HCT116 (cell line): Measurements from ENCODE around the gene SEMA3G. TPM values are rescaled to one million over a fixed set of nuclear protein-coding genes. Genes with fewer than 3 reads are reported as not detected.

Experiments
- ATAC-seq: fragments of 200-7000 bp; cut with Tn5 transposase; 2 replicates; pipeline ENCODE4 v1.9.1; 2020; ENCODE audit warnings: mild to moderate bottlenecking, moderate library complexity
- BruUV-seq: library from RNA; stranded (reverse); fragments of 400-500 nt; replicated peaks from 2 replicates; lab custom pipeline; 2021; lab: Mats Ljungman, UMichigan
- CTCF ChIA-PET: fragments of 300-600 bp; sonication (Branson Sonifier 250); formaldehyde crosslinking; loops from one replicate; lab custom pipeline; 2021; ENCODE audit warnings: antibody characterized with exemption; lab: Charles Lee
- POLR2A ChIA-PET: fragments of 300-600, 350-600 bp; sonication (Branson Sonifier 250); formaldehyde crosslinking; loops from one replicate; lab custom pipeline; 2021; ENCODE audit warnings: antibody characterized with exemption; lab: Charles Lee
- RAD21 ChIA-PET, 2 experiments: fragments of 300-600 bp; sonication (Branson Sonifier 250); formaldehyde crosslinking; loops; one replicate each; lab custom pipeline; 2023; ENCODE audit warnings: low total read pairs in 2 of 2; ENCODE audit not compliant: uncharacterized antibody in 2 of 2, unreplicated experiment in 2 of 2, low non-redundant PET in 1 of 2; lab: Charles Lee
- DNase-seq: peaks from one replicate; pipeline ENCODE4 v3.0.0-alpha.2; 2010; ENCODE audit warnings: low read depth, low spot score
- H2AFZ ChIP-seq: fragments of 200-600 bp; shearing (Covaris generic), sonication (generic); 2 replicates; pipeline ENCODE4 v1.6.1; 2017; ENCODE audit warnings: low read depth, mixed run types, mixed read lengths, antibody characterized with exemption, low read length; ENCODE audit not compliant: poor library complexity, severe bottlenecking
- H3K27ac ChIP-seq: 2 replicates; pipeline ENCODE4 v1.5.1; 2012; ENCODE audit warnings: low read depth, low read length
- H3K27me3 ChIP-seq: fragments of 200-600 bp; sonication (generic); 2 replicates; pipeline ENCODE4 v1.6.1; 2016; ENCODE audit warnings: mixed run types, low read length, mixed read lengths; ENCODE audit not compliant: insufficient read depth
- H3K36me3 ChIP-seq, 2 experiments: fragments of 200-500 bp in 1 of 2; fragments of 200-600 bp in 1 of 2; sonication (Bioruptor generic) in 1 of 2; sonication (generic) in 1 of 2; 2 replicates each; pipeline versions ENCODE4 v1.5.1 to v1.6.1; 2014 to 2016; ENCODE audit warnings: low read length in 2 of 2, inconsistent platforms in 1 of 2, mixed read lengths in 1 of 2, mixed run types in 1 of 2; ENCODE audit not compliant: insufficient read depth in 2 of 2, control insufficient read depth in 1 of 2
- H3K4me1 ChIP-seq, 2 experiments: fragments of 200-600 bp in 1 of 2; sonication (generic) in 1 of 2; 2 replicates each; pipeline versions ENCODE4 v1.5.1 to v1.6.1; 2012 to 2017; ENCODE audit warnings: low read length in 2 of 2, inconsistent platforms in 1 of 2, mild to moderate bottlenecking in 1 of 2, mixed read lengths in 1 of 2, mixed run types in 1 of 2, moderate library complexity in 1 of 2; ENCODE audit not compliant: insufficient read depth in 2 of 2, control insufficient read depth in 1 of 2
- H3K4me2 ChIP-seq: fragments of 200-600 bp; sonication (generic); 2 replicates; pipeline ENCODE4 v1.6.1; 2017; ENCODE audit warnings: mixed run types, low read length, mixed read lengths
- H3K4me3 ChIP-seq, 2 experiments: fragments of 200-600 bp in 1 of 2; sonication (generic) in 1 of 2; replicated peaks in 1 of 2; 2 replicates each; pipeline ENCODE4 v1.5.1; 2011 to 2016; ENCODE audit warnings: low read length in 2 of 2, control low read depth in 1 of 2, low read depth in 1 of 2, mild to moderate bottlenecking in 1 of 2, mixed read lengths in 1 of 2, mixed run types in 1 of 2
- H3K79me2 ChIP-seq: fragments of 200-600 bp; sonication (generic); 2 replicates; pipeline ENCODE4 v1.6.1; 2017; ENCODE audit warnings: mild to moderate bottlenecking, mixed run types, low read length, moderate library complexity, mixed read lengths; ENCODE audit not compliant: insufficient read depth
- H3K9ac ChIP-seq: fragments of 200-600 bp; sonication (generic); 2 replicates; pipeline ENCODE4 v1.6.1; 2016; ENCODE audit warnings: low read length, mixed read lengths
- H3K9me2 ChIP-seq: fragments of 200-600 bp; sonication (generic), shearing (Covaris generic); 2 replicates; pipeline ENCODE4 v1.6.1; 2017; ENCODE audit warnings: mixed run types, mild to moderate bottlenecking, moderate library complexity; ENCODE audit not compliant: insufficient read depth
- H3K9me3 ChIP-seq, 2 experiments: fragments of 200-500 bp in 1 of 2; fragments of 200-600 bp in 1 of 2; sonication (Bioruptor generic) in 1 of 2; sonication (generic) in 1 of 2; 2 replicates each; pipeline ENCODE4 v1.6.1; 2014 to 2017; ENCODE audit warnings: low read length in 2 of 2, mixed read lengths in 2 of 2, inconsistent platforms in 1 of 2, low read depth in 1 of 2, mild to moderate bottlenecking in 1 of 2, mixed run types in 1 of 2, moderate library complexity in 1 of 2; ENCODE audit not compliant: control insufficient read depth in 1 of 2, insufficient read depth in 1 of 2
- H4K20me1 ChIP-seq: fragments of 200-600 bp; sonication (generic), shearing (Covaris generic); 2 replicates; pipeline ENCODE4 v1.6.1; 2017; ENCODE audit warnings: mixed run types, mild to moderate bottlenecking, moderate library complexity; ENCODE audit not compliant: insufficient read depth
- ELF1 ChIP-seq: IDR thresholded peaks from 2 replicates; pipeline ENCODE4 v1.6.1; 2012; ENCODE audit warnings: low read depth, borderline replicate concordance
- EZH2 ChIP-seq: fragments of 200-600 bp; sonication (generic); IDR thresholded peaks from 2 replicates; pipeline ENCODE4 v1.6.1; 2017; ENCODE audit warnings: antibody characterized with exemption, mixed run types
- FOSL1 ChIP-seq: IDR thresholded peaks from 2 replicates; pipeline ENCODE4 v1.6.1; 2012; ENCODE audit warnings: low read depth
- REST ChIP-seq: IDR thresholded peaks from 2 replicates; pipeline ENCODE4 v1.6.1; 2012; ENCODE audit warnings: low read depth
- SP1 ChIP-seq: IDR thresholded peaks from 2 replicates; pipeline ENCODE4 v1.6.1; 2012; ENCODE audit warnings: low read depth
- SRF ChIP-seq: IDR thresholded peaks from 2 replicates; pipeline ENCODE4 v1.6.1; 2012; ENCODE audit warnings: low read depth
- ZFX ChIP-seq: fragments of 450-650 bp; IDR thresholded peaks from 2 replicates; pipeline ENCODE4 v1.6.1; 2017
- ZNF274 ChIP-seq: fragments of 200-500 bp; sonication (Bioruptor generic); IDR thresholded peaks from 2 replicates; pipeline ENCODE4 v1.6.1; 2014; ENCODE audit warnings: mild to moderate bottlenecking, low read depth, low read length, inconsistent platforms
- intact Hi-C: fragments of 100-400 bp; cut with micrococcal nuclease; formaldehyde crosslinking; loops from 2 replicates; pipeline ENCODE4 v1.10.0; 2022
- total RNA-seq: library from RNA; stranded (reverse); gene quantifications from one replicate; pipeline ENCODE4 v1.2.1, GENCODE V29; 2021; ENCODE audit not compliant: unreplicated experiment
- TF ChIP-seq, protein P1 (sequence below): IDR thresholded peaks from 2 replicates; pipeline ENCODE4 v1.6.1; 2011; ENCODE audit warnings: mild to moderate bottlenecking, low read length, moderate library complexity; ENCODE audit not compliant: insufficient replicate concordance; ENCODE audit errors: extremely low read depth
- TF ChIP-seq, protein P2 (sequence below): IDR thresholded peaks from 2 replicates; pipeline ENCODE4 v1.6.1; 2012

SEMA3G gene
- total RNA-seq, 1 experiment from 2014 or later: 4.2 TPM

- CTCF ChIA-PET: no interaction called here
- RAD21 ChIA-PET: no interaction called here
- Histone ChIP-seq H3K27ac (no peak overlapping the region), H3K9me2 (no peaks in the 10 kb centered on the region), H3K4me3 (no peak overlapping the region), H3K4me2 (no peak overlapping the region), H3K27me3 (no peaks in the 10 kb centered on the region), H4K20me1 (no peaks in the 10 kb centered on the region), H3K9ac (no peak overlapping the region), H3K36me3 (peaks cover 41 to 43% of the 10 kb centered on the region in 2 experiments; a peak in 3 of 4 replicates), H3K9me3 (no peaks in the 10 kb centered on the region), H3K79me2 (no peaks in the 10 kb centered on the region), H3K4me1 (no peaks in the 10 kb centered on the region), H2AFZ (no peak overlapping the region)
- TF ChIP-seq EZH2 (no peak), REST (no peak), ZNF274 (no peak), ZFX (no peak), SRF (no peak), SP1 (no peak), FOSL1 (no peak), ELF1 (no peak)
- TF ChIP-seq, protein P1, sequence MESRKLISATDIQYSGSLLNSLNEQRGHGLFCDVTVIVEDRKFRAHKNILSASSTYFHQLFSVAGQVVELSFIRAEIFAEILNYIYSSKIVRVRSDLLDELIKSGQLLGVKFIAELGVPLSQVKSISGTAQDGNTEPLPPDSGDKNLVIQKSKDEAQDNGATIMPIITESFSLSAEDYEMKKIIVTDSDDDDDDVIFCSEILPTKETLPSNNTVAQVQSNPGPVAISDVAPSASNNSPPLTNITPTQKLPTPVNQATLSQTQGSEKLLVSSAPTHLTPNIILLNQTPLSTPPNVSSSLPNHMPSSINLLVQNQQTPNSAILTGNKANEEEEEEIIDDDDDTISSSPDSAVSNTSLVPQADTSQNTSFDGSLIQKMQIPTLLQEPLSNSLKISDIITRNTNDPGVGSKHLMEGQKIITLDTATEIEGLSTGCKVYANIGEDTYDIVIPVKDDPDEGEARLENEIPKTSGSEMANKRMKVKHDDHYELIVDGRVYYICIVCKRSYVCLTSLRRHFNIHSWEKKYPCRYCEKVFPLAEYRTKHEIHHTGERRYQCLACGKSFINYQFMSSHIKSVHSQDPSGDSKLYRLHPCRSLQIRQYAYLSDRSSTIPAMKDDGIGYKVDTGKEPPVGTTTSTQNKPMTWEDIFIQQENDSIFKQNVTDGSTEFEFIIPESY: no peak
- TF ChIP-seq, protein P2, sequence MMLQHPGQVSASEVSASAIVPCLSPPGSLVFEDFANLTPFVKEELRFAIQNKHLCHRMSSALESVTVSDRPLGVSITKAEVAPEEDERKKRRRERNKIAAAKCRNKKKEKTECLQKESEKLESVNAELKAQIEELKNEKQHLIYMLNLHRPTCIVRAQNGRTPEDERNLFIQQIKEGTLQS: no peak
- ATAC-seq (no peak), DNase-seq (no peak)
- BruUV-seq: no TSS peak
- intact Hi-C loops: loop anchor here (10.0 kb wide), 1 partner anchor 596 kb away; no protein-coding TSS in a partner anchor
- POLR2A ChIA-PET: no interaction called here
These were observed 34.4 kb upstream of the SEMA3G start for GRCh38 chr3:52479037-52479876.
